WERI-Rb-1 (cell line): ENCODE results near the gene DMD.
"Not testable (repeated sequence)": the region's sequence is repeated elsewhere in the genome, so short reads cannot be mapped to it uniquely, and the experiment has no call there.

ENCODE experiments used
- DNase-seq: peaks from one replicate; pipeline ENCODE4 v3.0.0-alpha.2; 2020
- H3K27ac ChIP-seq: fragments of 250-450 bp; sonication (Bioruptor Pico); 2 replicates; pipeline ENCODE4 v1.5.1; 2020; ENCODE audit warnings: mild to moderate bottlenecking, moderate library complexity
- H3K27me3 ChIP-seq: fragments of 250-450 bp; sonication (Bioruptor Pico); 2 replicates; pipeline ENCODE4 v1.5.1; 2021; ENCODE audit warnings: mild to moderate bottlenecking, low read depth, moderate library complexity; ENCODE audit not compliant: insufficient read depth, severe bottlenecking
- H3K36me3 ChIP-seq: fragments of 250-450 bp; sonication (Bioruptor Pico); 2 replicates; pipeline ENCODE4 v1.5.1; 2020; ENCODE audit warnings: mild to moderate bottlenecking, moderate library complexity
- H3K4me3 ChIP-seq: 2 replicates; pipeline ENCODE4 v1.5.1; 2011; ENCODE audit warnings: low read depth, mild to moderate bottlenecking, control low read depth, low read length
- H3K9me3 ChIP-seq: fragments of 250-450 bp; sonication (Bioruptor Pico); 2 replicates; pipeline ENCODE4 v1.5.1; 2021; ENCODE audit warnings: mild to moderate bottlenecking, moderate library complexity; ENCODE audit not compliant: severe bottlenecking
- TF ChIP-seq, protein P1 (sequence below): IDR thresholded peaks from 2 replicates; pipeline ENCODE4 v1.5.1; 2011; ENCODE audit warnings: low read depth, mild to moderate bottlenecking, control low read depth, inconsistent platforms, low read length

DMD gene

DNA sequence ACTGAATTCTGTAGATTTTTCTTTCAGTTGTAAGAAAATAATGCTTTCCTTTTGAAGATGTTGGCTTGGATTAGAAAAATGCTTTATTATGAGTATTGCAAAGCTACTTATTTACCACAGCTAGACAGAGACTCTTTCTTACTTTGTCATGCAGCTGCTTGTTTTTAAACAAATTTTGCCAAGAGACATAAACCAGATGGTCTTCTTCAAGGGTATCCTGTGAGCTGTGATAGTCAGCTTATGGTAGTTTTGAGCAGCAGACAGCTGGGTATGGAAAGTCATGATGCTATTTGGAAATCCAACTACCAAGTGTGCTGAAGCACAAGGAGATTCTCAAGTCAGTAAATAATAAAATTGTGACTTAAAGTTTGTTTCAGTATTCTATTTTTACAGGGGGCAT is 941.5 kb downstream of the DMD start:
- Histone ChIP-seq H3K9me3 (no peaks in the 10 kb centered on the region), H3K4me3 (no peak overlapping the region), H3K27ac (no peak overlapping the region), H3K36me3 (no peaks in the 10 kb centered on the region), H3K27me3 (peaks cover 3% of the 10 kb centered on the region)
- no peak for DNase-seq
- TF ChIP-seq, protein P1, sequence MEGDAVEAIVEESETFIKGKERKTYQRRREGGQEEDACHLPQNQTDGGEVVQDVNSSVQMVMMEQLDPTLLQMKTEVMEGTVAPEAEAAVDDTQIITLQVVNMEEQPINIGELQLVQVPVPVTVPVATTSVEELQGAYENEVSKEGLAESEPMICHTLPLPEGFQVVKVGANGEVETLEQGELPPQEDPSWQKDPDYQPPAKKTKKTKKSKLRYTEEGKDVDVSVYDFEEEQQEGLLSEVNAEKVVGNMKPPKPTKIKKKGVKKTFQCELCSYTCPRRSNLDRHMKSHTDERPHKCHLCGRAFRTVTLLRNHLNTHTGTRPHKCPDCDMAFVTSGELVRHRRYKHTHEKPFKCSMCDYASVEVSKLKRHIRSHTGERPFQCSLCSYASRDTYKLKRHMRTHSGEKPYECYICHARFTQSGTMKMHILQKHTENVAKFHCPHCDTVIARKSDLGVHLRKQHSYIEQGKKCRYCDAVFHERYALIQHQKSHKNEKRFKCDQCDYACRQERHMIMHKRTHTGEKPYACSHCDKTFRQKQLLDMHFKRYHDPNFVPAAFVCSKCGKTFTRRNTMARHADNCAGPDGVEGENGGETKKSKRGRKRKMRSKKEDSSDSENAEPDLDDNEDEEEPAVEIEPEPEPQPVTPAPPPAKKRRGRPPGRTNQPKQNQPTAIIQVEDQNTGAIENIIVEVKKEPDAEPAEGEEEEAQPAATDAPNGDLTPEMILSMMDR = no peak

DNA sequence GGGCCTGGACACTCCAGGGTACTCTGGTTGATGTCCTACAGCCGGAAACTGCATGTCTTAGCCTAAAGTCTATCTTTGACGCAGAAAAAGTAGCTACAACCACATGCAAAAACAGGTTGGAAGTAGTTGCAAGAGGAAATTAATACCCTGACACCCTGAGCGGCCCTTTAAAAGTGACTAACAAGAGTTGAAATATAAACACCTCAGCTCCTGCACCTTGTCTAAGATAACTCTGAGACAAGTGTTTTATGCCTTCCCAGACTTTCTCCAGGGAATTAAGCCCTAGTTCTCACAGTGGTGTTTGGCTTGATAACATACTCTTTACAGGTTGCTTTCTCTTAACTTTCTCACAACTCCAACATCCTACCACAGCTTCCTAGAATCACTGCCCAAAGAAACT is 943.1 kb downstream of the DMD start:
- H3K9me3 ChIP-seq = no peaks in the 10 kb centered on the region
- TF ChIP-seq, protein P1 = no peak

DNA sequence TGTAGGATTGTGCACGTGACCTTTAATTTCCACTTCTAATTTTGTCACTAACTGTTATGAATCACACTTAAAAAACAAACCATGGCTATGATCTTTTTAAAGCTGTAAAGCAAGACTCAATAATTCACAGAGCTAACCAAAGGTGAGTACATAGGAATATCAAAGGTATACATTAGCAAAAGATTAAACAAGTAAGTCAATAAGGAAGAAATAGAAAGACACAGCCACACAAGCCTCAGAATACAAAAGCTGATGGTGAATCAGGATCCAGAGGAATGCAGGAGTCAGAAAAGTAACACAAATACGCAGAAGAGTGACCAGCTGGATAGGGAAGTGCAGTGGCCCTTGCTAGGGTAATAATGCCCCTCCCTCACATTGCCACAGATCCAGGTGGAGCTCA is 943.6 kb downstream of the DMD start:
- no peak overlapping the region for H3K4me3 ChIP-seq
- TF ChIP-seq, protein P1 = no peak
- H3K36me3 ChIP-seq = no peaks in the 10 kb centered on the region
- H3K9me3 ChIP-seq = no peaks in the 10 kb centered on the region
- DNase-seq = no peak
- H3K27ac ChIP-seq = no peak overlapping the region
- H3K27me3 ChIP-seq = peaks cover 3% of the 10 kb centered on the region

More for the DNA sequence above, 943.1 kb downstream of the DMD start:
- peaks cover 3% of the 10 kb centered on the region for H3K27me3 ChIP-seq
- H3K27ac ChIP-seq = no peak overlapping the region
- DNase-seq = no peak
- H3K4me3 ChIP-seq = no peak overlapping the region
- H3K36me3 ChIP-seq = no peaks in the 10 kb centered on the region

DNA sequence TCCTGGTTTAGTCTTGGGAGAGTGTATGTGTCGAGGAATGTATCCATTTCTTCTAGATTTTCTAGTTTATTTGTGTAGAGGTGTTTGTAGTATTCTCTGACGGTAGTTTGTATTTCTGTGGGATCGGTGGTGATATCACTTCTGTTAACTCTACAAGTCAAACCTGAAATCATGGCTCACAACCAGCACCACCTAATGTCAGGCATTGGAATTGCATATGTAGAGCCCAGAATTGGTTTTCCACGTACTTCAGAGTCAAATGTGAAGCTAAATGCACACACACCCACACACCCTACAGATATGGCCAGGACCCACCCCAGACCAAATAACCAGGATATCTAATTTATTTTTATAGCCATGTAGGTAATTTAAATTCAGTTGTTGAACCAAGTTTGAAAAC is 964.7 kb downstream of the DMD start:
- H3K27me3 ChIP-seq = not testable (repeated sequence)
- peak; percentile 24 for DNase-seq

DNA sequence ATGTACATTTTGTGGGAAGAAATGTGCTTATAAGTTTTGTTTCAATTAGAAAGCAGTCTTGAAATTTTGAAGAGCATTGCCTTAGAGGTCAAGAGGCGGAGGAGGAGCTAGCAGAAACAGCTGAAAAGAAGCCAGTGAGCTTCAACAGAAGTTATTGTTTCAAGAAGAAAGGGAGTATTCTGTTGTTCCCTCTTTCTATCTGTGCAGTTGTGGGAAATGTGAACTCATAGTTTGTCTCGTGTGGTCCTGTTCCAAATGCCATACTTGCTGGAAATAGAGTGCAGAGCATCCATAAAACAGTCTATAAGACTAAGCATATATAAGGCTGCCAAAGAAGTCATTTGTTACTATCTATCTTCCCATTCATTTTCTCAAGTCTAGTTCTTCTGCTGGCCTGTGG is 1015.7 kb downstream of the DMD start:
- H3K4me3 ChIP-seq = no peak overlapping the region
- no peak for DNase-seq
- TF ChIP-seq, protein P1 = no peak
- H3K9me3 ChIP-seq = no peaks in the 10 kb centered on the region
- H3K27ac ChIP-seq = no peak overlapping the region
- H3K36me3 ChIP-seq = no peaks in the 10 kb centered on the region
- H3K27me3 ChIP-seq = no peaks in the 10 kb centered on the region

More for the DNA sequence above, 964.7 kb downstream of the DMD start:
- not testable (repeated sequence) for H3K27ac ChIP-seq, H3K9me3 ChIP-seq, H3K4me3 ChIP-seq, H3K36me3 ChIP-seq
- TF ChIP-seq, protein P1 = peak; percentile 45

DNA sequence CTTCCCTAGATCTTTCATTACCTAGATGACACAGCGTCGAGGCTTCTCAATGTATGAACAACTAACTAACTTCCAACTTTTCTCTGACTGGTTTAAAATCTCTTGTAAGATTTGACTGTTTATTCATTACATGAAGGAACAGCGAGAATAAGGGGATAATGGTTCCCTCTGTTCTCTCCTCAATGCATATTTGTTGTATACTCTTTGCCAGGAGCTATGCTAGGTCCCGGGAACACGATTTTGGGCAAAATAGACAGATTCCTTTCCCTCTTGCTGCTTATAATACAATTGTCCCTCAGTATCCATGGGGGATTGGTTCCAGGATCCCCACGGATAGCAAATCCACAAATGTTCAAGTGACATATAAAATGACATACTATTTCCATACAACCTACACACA is 1020.0 kb downstream of the DMD start:
- Histone ChIP-seq H3K9me3 (no peaks in the 10 kb centered on the region), H3K27ac (no peak overlapping the region), H3K36me3 (no peaks in the 10 kb centered on the region), H3K4me3 (no peak overlapping the region), H3K27me3 (no peaks in the 10 kb centered on the region)
- TF ChIP-seq, protein P1 = no peak
- no peak for DNase-seq
